Measurements from ENCODE around the gene PDE7B.

GRCh38 chr6:136226027-136226673 is 374.6 kb downstream of the PDE7B start:
- TF ChIP-seq ZBTB48 (tag by site-specific recombination; IDR thresholded peaks at IDR 0.05) (no peak), CTCF (tag by site-specific recombination; IDR thresholded peaks at IDR 0.05) (peak; percentile 86), ZNF580 (tag by site-specific recombination; IDR thresholded peaks at IDR 0.05) (no peak), ZNF433 (tag by site-specific recombination; IDR thresholded peaks at IDR 0.05; ENCODE audit: low read depth) (no peak), ZNF549 (tag by site-specific recombination; IDR thresholded peaks at IDR 0.05) (no peak), KLF8 (tag by site-specific recombination; IDR thresholded peaks at IDR 0.05) (no peak), SCRT2 (tag by site-specific recombination; IDR thresholded peaks at IDR 0.05) (peak; percentile 99)

Data from HEK293 (cell line).